Activated CD4-positive, alpha-beta T cell treated with anti-CD3 and anti-CD28 coated beads for 36 hours (primary cell): ENCODE measurements around the gene FMO1. TPM values are rescaled to one million over a fixed set of nuclear protein-coding genes. Genes with fewer than 3 reads are reported as not detected.
A peak's percentile ranks its signal among the peaks of the same experiment; 100 is the strongest.

ENCODE experiments used
- ATAC-seq: fragments of 200-7000 bp; cut with Tn5 transposase; one replicate; pipeline ENCODE4 v1.10.0; 2021; ENCODE audit warnings: mild to moderate bottlenecking, moderate library complexity
- CTCF ChIA-PET: fragments of 350-600 bp; sonication (Branson Sonifier 250); formaldehyde crosslinking; loops from one replicate; lab custom pipeline; 2021; ENCODE audit warnings: antibody characterized with exemption; lab: Charles Lee
- POLR2A ChIA-PET: fragments of 350-600 bp; sonication (Branson Sonifier 250); formaldehyde crosslinking; loops from one replicate; lab custom pipeline; 2021; ENCODE audit warnings: antibody characterized with exemption, inconsistent platforms; lab: Charles Lee
- DNase-seq: peaks from one replicate; pipeline ENCODE4 v3.0.0-alpha.2; 2020
- H3K27ac Mint-ChIP-seq: one replicate; pipeline ENCODE4 v1.8.0; 2021; ENCODE audit warnings: mixed read lengths
- H3K27me3 Mint-ChIP-seq: one replicate; pipeline ENCODE4 v1.8.0; 2021; ENCODE audit warnings: mixed read lengths
- H3K36me3 Mint-ChIP-seq: one replicate; pipeline ENCODE4 v1.8.0; 2021; ENCODE audit warnings: low read depth, mixed read lengths
- H3K4me1 Mint-ChIP-seq: one replicate; pipeline ENCODE4 v1.8.0; 2021; ENCODE audit warnings: mixed read lengths
- H3K4me3 Mint-ChIP-seq: one replicate; pipeline ENCODE4 v1.8.0; 2021; ENCODE audit warnings: mild to moderate bottlenecking, moderate library complexity, mixed read lengths
- H3K9me3 Mint-ChIP-seq: one replicate; pipeline ENCODE4 v1.8.0; 2021; ENCODE audit warnings: low read depth, mixed read lengths
- intact Hi-C, 2 experiments: fragments of 100-400 bp; cut with DNase I in 1 of 2; cut with micrococcal nuclease in 1 of 2; formaldehyde crosslinking; loops; one replicate each; pipeline versions ENCODE4 v1.14.2 to v1.15.1; 2022 to 2024; cut with DNase I, micrococcal nuclease
- total RNA-seq, 2 experiments: library from RNA; stranded (reverse); gene quantifications; one replicate each; pipeline ENCODE4 v1.2.3, GENCODE V29; 2021

The FMO1 gene
- total RNA-seq, 2 experiments from 2014 or later, result not detected

GRCh38 chr1:171245458-171246064 is 2.7 kb upstream of the FMO1 start:
- no peak overlapping the region for H3K27ac Mint-ChIP-seq
- CTCF ChIA-PET, result interaction anchor here (0.6 to 6.9 kb wide), 8 partner anchors 8 to 470 kb away, joined by 3 to 50 read pairs (median 3); partner anchors contain the start of gene FMO4
- intact Hi-C loops, result loop anchor here (1.0 kb wide), 1 partner anchor 69 kb away; the partner anchor contains the start of gene FMO4 (in 2 of the 2)
- ATAC-seq, result no peak
- no peaks in the 10 kb centered on the region for H3K9me3 Mint-ChIP-seq
- H3K4me3 Mint-ChIP-seq, result no peak overlapping the region
- DNase-seq, result peak; percentile 35
- no peaks in the 10 kb centered on the region for H3K36me3 Mint-ChIP-seq
- POLR2A ChIA-PET, result interaction anchor here (0.6 kb wide), 1 partner anchor 50 kb away, joined by 4 read pairs; no protein-coding TSS in a partner anchor
- peaks cover 17% of the 10 kb centered on the region for H3K27me3 Mint-ChIP-seq
- no peaks in the 10 kb centered on the region for H3K4me1 Mint-ChIP-seq

GRCh38 chr1:171247501-171247900 is 793 bp upstream of the FMO1 start:
- Mint-ChIP-seq H3K9me3 (no peaks in the 10 kb centered on the region), H3K36me3 (no peaks in the 10 kb centered on the region), H3K4me1 (peaks cover 3% of the 10 kb centered on the region), H3K4me3 (no peak overlapping the region), H3K27ac (no peak overlapping the region), H3K27me3 (peaks cover 21% of the 10 kb centered on the region)
- intact Hi-C loops, result no loop called here
- ChIA-PET POLR2A (no interaction called here), CTCF (interaction anchor here (6.9 kb wide), 1 partner anchor 65 kb away, joined by 50 read pairs; the partner anchor contains the start of gene FMO4)
- no peak for DNase-seq
- ATAC-seq, result no peak

GRCh38 chr1:171248841-171249240 is 547 bp downstream of the FMO1 start:
- Mint-ChIP-seq H3K4me3 (no peak overlapping the region), H3K36me3 (no peaks in the 10 kb centered on the region), H3K4me1 (peaks cover 3% of the 10 kb centered on the region), H3K27me3 (peaks cover 23% of the 10 kb centered on the region), H3K27ac (no peak overlapping the region), H3K9me3 (no peaks in the 10 kb centered on the region)
- ChIA-PET CTCF (interaction anchor here (6.9 kb wide), 1 partner anchor 64 kb away, joined by 50 read pairs; the partner anchor contains the start of gene FMO4), POLR2A (no interaction called here)
- ATAC-seq (no peak), DNase-seq (no peak)
- intact Hi-C loops, result no loop called here

GRCh38 chr1:171250263-171250662 is 2.0 kb downstream of the FMO1 start:
- no peaks in the 10 kb centered on the region for H3K36me3 Mint-ChIP-seq
- no peak for ATAC-seq
- H3K4me1 Mint-ChIP-seq, result peaks cover 3% of the 10 kb centered on the region
- no peak for DNase-seq
- H3K4me3 Mint-ChIP-seq, result no peak overlapping the region
- ChIA-PET CTCF (no interaction called here), POLR2A (no interaction called here)
- no peaks in the 10 kb centered on the region for H3K9me3 Mint-ChIP-seq
- no peak overlapping the region for H3K27ac Mint-ChIP-seq
- peaks cover 30% of the 10 kb centered on the region for H3K27me3 Mint-ChIP-seq
- intact Hi-C loops, result no loop called here

- peak; percentile 78 for ATAC-seq
- ChIA-PET POLR2A (no interaction called here), CTCF (interaction anchor here (0.6 to 1.4 kb wide), 2 partner anchors 25 to 62 kb away, joined by 3 to 4 read pairs; partner anchors contain the start of gene FMO4)
- DNase-seq, result peak; percentile 60
- H3K36me3 Mint-ChIP-seq, result no peaks in the 10 kb centered on the region
- H3K27ac Mint-ChIP-seq, result no peak overlapping the region
- peak overlapping the region; percentile 67 for H3K4me3 Mint-ChIP-seq
- peaks cover 3% of the 10 kb centered on the region for H3K4me1 Mint-ChIP-seq
- intact Hi-C loops, result no loop called here
- no peaks in the 10 kb centered on the region for H3K9me3 Mint-ChIP-seq
- H3K27me3 Mint-ChIP-seq, result peaks cover 32% of the 10 kb centered on the region
Measured at GRCh38 chr1:171251042-171251951, 3.0 kb downstream of the FMO1 start.

GRCh38 chr1:171251952-171252300 is 3.6 kb downstream of the FMO1 start:
- ChIA-PET POLR2A (no interaction called here), CTCF (interaction anchor here (0.6 to 1.4 kb wide), 3 partner anchors 25 to 105 kb away, joined by 3 to 4 read pairs (median 3); partner anchors contain the start of gene FMO4)
- no peaks in the 10 kb centered on the region for H3K36me3 Mint-ChIP-seq
- peaks cover 3% of the 10 kb centered on the region for H3K4me1 Mint-ChIP-seq
- peak overlapping the region; percentile 67 for H3K4me3 Mint-ChIP-seq
- intact Hi-C loops, result no loop called here
- no peak for ATAC-seq
- no peak overlapping the region for H3K27ac Mint-ChIP-seq
- no peaks in the 10 kb centered on the region for H3K9me3 Mint-ChIP-seq
- peaks cover 32% of the 10 kb centered on the region for H3K27me3 Mint-ChIP-seq
- DNase-seq, result no peak

GRCh38 chr1:171252482-171252881 is 4.2 kb downstream of the FMO1 start:
- no peak overlapping the region for H3K27ac Mint-ChIP-seq
- no peak overlapping the region for H3K4me3 Mint-ChIP-seq
- H3K4me1 Mint-ChIP-seq, result peaks cover 3% of the 10 kb centered on the region
- H3K27me3 Mint-ChIP-seq, result peaks cover 32% of the 10 kb centered on the region
- ChIA-PET POLR2A (no interaction called here), CTCF (interaction anchor here (0.6 to 1.4 kb wide), 2 partner anchors 26 to 104 kb away, joined by 3 to 4 read pairs; no protein-coding TSS in a partner anchor)
- intact Hi-C loops, result no loop called here
- no peaks in the 10 kb centered on the region for H3K9me3 Mint-ChIP-seq
- DNase-seq, result peak; percentile 11
- no peaks in the 10 kb centered on the region for H3K36me3 Mint-ChIP-seq
- no peak for ATAC-seq

- H3K27ac Mint-ChIP-seq, result no peak overlapping the region
- H3K9me3 Mint-ChIP-seq, result no peaks in the 10 kb centered on the region
- no peak for DNase-seq
- CTCF ChIA-PET, result interaction anchor here (1.2 to 1.6 kb wide), 2 partner anchors 14 to 59 kb away, joined by 5 to 6 read pairs; partner anchors contain the start of gene FMO4
- no peaks in the 10 kb centered on the region for H3K36me3 Mint-ChIP-seq
- intact Hi-C loops, result no loop called here
- H3K27me3 Mint-ChIP-seq, result peaks cover 22% of the 10 kb centered on the region
- POLR2A ChIA-PET, result no interaction called here
- no peak for ATAC-seq
- H3K4me1 Mint-ChIP-seq, result peaks cover 3% of the 10 kb centered on the region
- H3K4me3 Mint-ChIP-seq, result no peak overlapping the region
Measured at GRCh38 chr1:171254859-171255258, 6.6 kb downstream of the FMO1 start.

GRCh38 chr1:171256940-171257606 is 8.8 kb downstream of the FMO1 start:
- H3K27me3 Mint-ChIP-seq, result peaks cover 20% of the 10 kb centered on the region
- CTCF ChIA-PET, result interaction anchor here (0.9 to 2.1 kb wide), 2 partner anchors 11 to 57 kb away, joined by 3 to 7 read pairs; partner anchors contain the start of gene FMO4
- intact Hi-C loops, result no loop called here
- H3K4me3 Mint-ChIP-seq, result no peak overlapping the region
- H3K27ac Mint-ChIP-seq, result no peak overlapping the region
- ATAC-seq (no peak), DNase-seq (no peak)
- no peaks in the 10 kb centered on the region for H3K9me3 Mint-ChIP-seq
- H3K36me3 Mint-ChIP-seq, result no peaks in the 10 kb centered on the region
- peaks cover 3% of the 10 kb centered on the region for H3K4me1 Mint-ChIP-seq
- POLR2A ChIA-PET, result no interaction called here

GRCh38 chr1:171257607-171258076 is 9.3 kb downstream of the FMO1 start:
- POLR2A ChIA-PET, result no interaction called here
- CTCF ChIA-PET, result interaction anchor here (2.1 kb wide), 1 partner anchor 56 kb away, joined by 7 read pairs; the partner anchor contains the start of gene FMO4

GRCh38 chr1:171258429-171258828 is 10.1 kb downstream of the FMO1 start:
- ATAC-seq (no peak), DNase-seq (no peak)
- intact Hi-C loops, result no loop called here
- Mint-ChIP-seq H3K36me3 (no peaks in the 10 kb centered on the region), H3K4me3 (no peak overlapping the region), H3K27me3 (peaks cover 12% of the 10 kb centered on the region), H3K9me3 (no peaks in the 10 kb centered on the region), H3K27ac (no peak overlapping the region), H3K4me1 (no peaks in the 10 kb centered on the region)
- CTCF ChIA-PET, result interaction anchor here (0.9 to 2.1 kb wide), 3 partner anchors 13 to 110 kb away, joined by 3 to 7 read pairs (median 3); partner anchors contain the start of gene FMO4
- POLR2A ChIA-PET, result no interaction called here

More at GRCh38 chr1:171257607-171258076, 9.3 kb downstream of the FMO1 start:
- ATAC-seq, result no peak
- Mint-ChIP-seq H3K9me3 (no peaks in the 10 kb centered on the region), H3K27me3 (peaks cover 16% of the 10 kb centered on the region), H3K4me1 (no peaks in the 10 kb centered on the region), H3K27ac (no peak overlapping the region), H3K4me3 (no peak overlapping the region), H3K36me3 (no peaks in the 10 kb centered on the region)
- intact Hi-C loops, result no loop called here
- no peak for DNase-seq
